BLaER1 treated with 17β-estradiol and CSF1 and Interleukin-3, amounts not matched to agents 10 nM and 100 nM (cell line): ENCODE measurements around the gene RAB20.
"Not testable (repeated sequence)": the region's sequence is repeated elsewhere in the genome, so short reads cannot be mapped to it uniquely, and the experiment has no call there.

ENCODE experiments used
- H3K27ac ChIP-seq, 11 experiments: shearing (Covaris generic); formaldehyde crosslinking; 2 replicates each; pipeline ENCODE4 v1.8.1; 2022
- H3K27me3 ChIP-seq, 11 experiments: shearing (Covaris generic); formaldehyde crosslinking; 2 replicates each; pipeline ENCODE4 v1.8.1; 2022
- H3K36me3 ChIP-seq, 11 experiments: shearing (Covaris generic); formaldehyde crosslinking; 2 replicates each; pipeline ENCODE4 v1.8.1; 2022
- H3K4me1 ChIP-seq, 10 experiments: shearing (Covaris generic); formaldehyde crosslinking; 2 replicates each; pipeline ENCODE4 v1.8.1; 2022
- H3K4me2 ChIP-seq, 11 experiments: shearing (Covaris generic); formaldehyde crosslinking; 2 replicates each; pipeline ENCODE4 v1.8.1; 2022
- H3K4me3 ChIP-seq, 10 experiments: shearing (Covaris generic); formaldehyde crosslinking; 2 replicates each; pipeline ENCODE4 v1.8.1; 2022
- H3K9ac ChIP-seq, 11 experiments: shearing (Covaris generic); formaldehyde crosslinking; 2 replicates each; pipeline ENCODE4 v1.8.1; 2022
- H3K9me3 ChIP-seq, 11 experiments: shearing (Covaris generic); formaldehyde crosslinking; replicated peaks in 1 of 11; 2 replicates each; pipeline ENCODE4 v1.8.1; 2022
- H4K20me1 ChIP-seq, 11 experiments: shearing (Covaris generic); formaldehyde crosslinking; 2 replicates each; pipeline ENCODE4 v1.8.1; 2022
- Cebpa-rat ChIP-seq, 11 experiments: shearing (Covaris generic); IDR thresholded peaks; 2 replicates each; pipeline ENCODE4 v1.8.1; 2022

RAB20 gene

GRCh38 chr13:110497003-110497402 lies 64.5 kb downstream of the RAB20 start:
- H3K36me3 ChIP-seq: no peaks in the 10 kb centered on the region; a peak in 1 of 22 replicates
- no peak overlapping the region for H3K9ac ChIP-seq

GRCh38 chr13:110496281-110496680 lies 65.2 kb downstream of the RAB20 start:
- Histone ChIP-seq H4K20me1 (no peaks in the 10 kb centered on the region), H3K9ac (no peak overlapping the region), H3K36me3 (no peaks in the 10 kb centered on the region; a peak in 1 of 22 replicates), H3K4me3 (no peak overlapping the region), H3K27me3 (no peaks in the 10 kb centered on the region), H3K4me2 (no peak overlapping the region), H3K4me1 (peaks cover 0 to 9% (median 0%) of the 10 kb centered on the region in 10 experiments; a peak in 3 of 20 replicates), H3K27ac (no peak overlapping the region), H3K9me3 (peaks cover 18 to 45% (median 33%) of the 10 kb centered on the region in 11 experiments)
- TF ChIP-seq Cebpa-rat (IDR thresholded peaks at IDR 0.05): no peak

More at GRCh38 chr13:110497003-110497402, 64.5 kb downstream of the RAB20 start:
- Histone ChIP-seq H3K27ac (no peak overlapping the region), H3K4me2 (no peak overlapping the region), H3K27me3 (no peaks in the 10 kb centered on the region), H3K4me3 (no peak overlapping the region), H3K4me1 (peaks cover 0 to 8% (median 0%) of the 10 kb centered on the region in 10 experiments; a peak in 3 of 20 replicates), H4K20me1 (no peaks in the 10 kb centered on the region), H3K9me3 (peaks cover 18 to 45% (median 33%) of the 10 kb centered on the region in 11 experiments)
- TF ChIP-seq Cebpa-rat (IDR thresholded peaks at IDR 0.05): no peak

- H3K9ac ChIP-seq: no peak overlapping the region
- no peaks in the 10 kb centered on the region for H3K27me3 ChIP-seq
- H3K9me3 ChIP-seq: peaks cover 18 to 41% (median 29%) of the 10 kb centered on the region in 11 experiments
- H3K4me3 ChIP-seq: no peak overlapping the region
- no peak overlapping the region for H3K4me2 ChIP-seq
- no peak for TF ChIP-seq Cebpa-rat (IDR thresholded peaks at IDR 0.05)
- no peaks in the 10 kb centered on the region for H4K20me1 ChIP-seq
- H3K27ac ChIP-seq: no peak overlapping the region
- H3K4me1 ChIP-seq: peaks cover 0 to 9% (median 2%) of the 10 kb centered on the region in 10 experiments; a peak in 5 of 20 replicates
- no peaks in the 10 kb centered on the region; a peak in 1 of 22 replicates for H3K36me3 ChIP-seq
These were observed 65.6 kb downstream of the RAB20 start for GRCh38 chr13:110495881-110496280.

- no peak overlapping the region for H3K27ac ChIP-seq
- H4K20me1 ChIP-seq: no peaks in the 10 kb centered on the region
- H3K4me2 ChIP-seq: no peak overlapping the region
- no peak overlapping the region for H3K9ac ChIP-seq
- no peaks in the 10 kb centered on the region; a peak in 1 of 22 replicates for H3K36me3 ChIP-seq
- H3K4me1 ChIP-seq: peaks cover 0 to 10% (median 2%) of the 10 kb centered on the region in 10 experiments; a peak in 5 of 20 replicates
- H3K27me3 ChIP-seq: no peaks in the 10 kb centered on the region
- TF ChIP-seq Cebpa-rat (IDR thresholded peaks at IDR 0.05): no peak
- H3K9me3 ChIP-seq: peaks cover 13 to 36% (median 24%) of the 10 kb centered on the region in 11 experiments
- no peak overlapping the region for H3K4me3 ChIP-seq
These were observed 66.1 kb downstream of the RAB20 start for GRCh38 chr13:110495376-110495775.

GRCh38 chr13:110493613-110494012 lies 67.9 kb downstream of the RAB20 start:
- Histone ChIP-seq H3K27ac (no peak overlapping the region), H3K4me1 (peaks cover 0 to 18% (median 4%) of the 10 kb centered on the region in 10 experiments; a peak in 14 of 20 replicates), H3K36me3 (no peaks in the 10 kb centered on the region), H3K27me3 (no peaks in the 10 kb centered on the region), H3K4me3 (no peak overlapping the region), H3K4me2 (no peak overlapping the region), H3K9ac (no peak overlapping the region), H4K20me1 (no peaks in the 10 kb centered on the region), H3K9me3 (peaks cover 0 to 18% (median 6%) of the 10 kb centered on the region in 11 experiments; a peak in 14 of 22 replicates)
- no peak for TF ChIP-seq Cebpa-rat (IDR thresholded peaks at IDR 0.05)

- TF ChIP-seq Cebpa-rat (IDR thresholded peaks at IDR 0.05): no peak
- Histone ChIP-seq H3K27me3 (no peaks in the 10 kb centered on the region), H4K20me1 (no peaks in the 10 kb centered on the region), H3K36me3 (no peaks in the 10 kb centered on the region), H3K4me1 (peaks cover 0 to 25% (median 11%) of the 10 kb centered on the region in 10 experiments; a peak in 14 of 20 replicates), H3K4me3 (no peak overlapping the region), H3K9ac (no peak overlapping the region), H3K9me3 (peaks cover 0 to 11% (median 4%) of the 10 kb centered on the region in 11 experiments; a peak in 6 of 22 replicates), H3K27ac (no peak overlapping the region), H3K4me2 (no peak overlapping the region)
These were observed 68.6 kb downstream of the RAB20 start for GRCh38 chr13:110492679-110493593.

- Histone ChIP-seq H3K4me3 (no peak overlapping the region), H3K4me2 (no peak overlapping the region), H3K36me3 (no peaks in the 10 kb centered on the region), H3K4me1 (peaks cover 0 to 32% (median 14%) of the 10 kb centered on the region in 10 experiments; a peak in 14 of 20 replicates), H3K9me3 (peaks cover 0 to 9% (median 4%) of the 10 kb centered on the region in 11 experiments; a peak in 5 of 22 replicates), H3K27ac (no peak overlapping the region), H3K27me3 (no peaks in the 10 kb centered on the region), H4K20me1 (no peaks in the 10 kb centered on the region), H3K9ac (no peak overlapping the region)
- TF ChIP-seq Cebpa-rat (IDR thresholded peaks at IDR 0.05): no peak
These were observed 69.4 kb downstream of the RAB20 start for GRCh38 chr13:110491869-110492678.

GRCh38 chr13:110490009-110490770 lies 71.3 kb downstream of the RAB20 start:
- Histone ChIP-seq H3K4me1 (peaks cover 0 to 44% (median 17%) of the 10 kb centered on the region in 10 experiments; a peak in 14 of 20 replicates), H3K27ac (no peak overlapping the region), H4K20me1 (no peaks in the 10 kb centered on the region), H3K9me3 (no peaks in the 10 kb centered on the region), H3K27me3 (no peaks in the 10 kb centered on the region), H3K9ac (no peak overlapping the region), H3K4me2 (no peak overlapping the region), H3K4me3 (no peak overlapping the region), H3K36me3 (no peaks in the 10 kb centered on the region)
- no peak for TF ChIP-seq Cebpa-rat (IDR thresholded peaks at IDR 0.05)

GRCh38 chr13:110486880-110487279 lies 74.6 kb downstream of the RAB20 start:
- not testable (repeated sequence) for H4K20me1 ChIP-seq, H3K36me3 ChIP-seq, H3K27me3 ChIP-seq, H3K9ac ChIP-seq, H3K4me3 ChIP-seq, H3K9me3 ChIP-seq
- 0 out of 22 replicates have a peak overlapping the region, but pooled peaks of 1 of the 11 experiments have one; percentile 12 for H3K27ac ChIP-seq
- H3K4me2 ChIP-seq: peak overlapping the region in 6 of 11 experiments; percentile 2 to 46 (median 14); a peak in 7 of 22 replicates
- H3K4me1 ChIP-seq: peaks cover 4 to 39% (median 17%) of the 10 kb centered on the region in 10 experiments; a peak in 16 of 20 replicates
